Ovary (tissue), 9 donors: Measurements from ENCODE around the gene ADGRV1. TPM values are rescaled to one million over a fixed set of nuclear protein-coding genes. Genes with fewer than 3 reads are reported as not detected.

Source experiments
- DNase-seq, 5 donors: peaks; one replicate each; pipeline ENCODE4 v3.0.0-alpha.2; 2019 to 2020
- H3K27ac ChIP-seq, 2 donors: fragments of 200-600 bp; one replicate each; pipeline versions ENCODE4 v1.5.1 to v1.8.0; 2019 to 2022
- H3K27me3 ChIP-seq: fragments of 200-600 bp; one replicate; pipeline ENCODE4 v1.8.0; 2022
- H3K36me3 ChIP-seq: fragments of 200-600 bp; sonication (generic); one replicate; pipeline ENCODE4 v1.5.1; 2019
- H3K4me1 ChIP-seq: one replicate; pipeline ENCODE4 v1.8.1; 2013; ENCODE audit warnings: mild to moderate bottlenecking, moderate library complexity; ENCODE audit not compliant: insufficient read depth
- H3K4me3 ChIP-seq: fragments of 200-600 bp; sonication (generic); one replicate; pipeline ENCODE4 v1.5.1; 2017
- H3K9me3 ChIP-seq, 2 donors: fragments of 200-600 bp in 1 of 2; sonication (generic) in 1 of 2; one replicate each; pipeline versions ENCODE4 v1.5.1 to v1.8.1; 2013 to 2019; ENCODE audit warnings: mild to moderate bottlenecking in 1 of 2, moderate library complexity in 1 of 2
- EP300 ChIP-seq: sonication (generic); formaldehyde crosslinking; IDR thresholded peaks from one replicate; pipeline ENCODE4 v1.6.1; 2017; ENCODE audit warnings: antibody characterized with exemption
- POLR2A ChIP-seq: fragments of 450-650 bp; IDR thresholded peaks from one replicate; pipeline ENCODE4 v1.6.1; 2017; ENCODE audit warnings: antibody characterized with exemption, mild to moderate bottlenecking, moderate library complexity
- WGBS, 3 donors: extraction: QIAGEN DNeasy Blood & Tissue Kit in 1 of 3; methylation state at CpG; one replicate each; pipeline versions ENCODE4 v1.1.5 to v1.1.7; 2013 to 2017; 5-methylcytosine and 5-hydroxymethylcytosine counted together
- intact Hi-C, 4 donors: fragments of 100-400 bp; cut with DNase I; formaldehyde crosslinking; loops; one replicate each; pipeline versions ENCODE4 v1.11.0 to v1.15.1; 2022 to 2023
- polyA plus RNA-seq, 2 donors: library from polyadenylated mRNA; stranded (reverse); fragments of 200-250 nt in 1 of 2; fragments of 350-450 nt in 1 of 2; fragmentation: Illumina TruSeq in 1 of 2; extraction: RNeasy Lipid Tissue Mini Kit (QIAGEN cat#74804) in 1 of 2; gene quantifications; one replicate each; pipeline ENCODE4 v1.2.3, GENCODE V29; 2013 to 2014
- total RNA-seq, 7 donors: library from RNA; depleted of rRNA in 2 of 7; stranded (reverse); fragments of >200 nt in 2 of 7; fragmentation: NEBNext Ultra II Directional in 3 of 7; extraction: Animal tissue kit (Norgen Biotek cat#: 25700) in 3 of 7; gene quantifications; one replicate each; pipeline versions ENCODE4 v1.1.0 to v1.2.4, GENCODE V29; 2016 to 2023
- TF ChIP-seq, protein P1 (sequence below), 3 donors: fragments of 450-650 bp in 2 of 3; fragments of 200-600 bp in 1 of 3; IDR thresholded peaks; one replicate each; pipeline versions ENCODE4 v1.5.1 to v1.8.0; 2016 to 2022; ENCODE audit warnings: antibody characterized with exemption in 3 of 3, mild to moderate bottlenecking in 1 of 3
- donor health status: DM: no; HTN: no; CAD: no; lungs with moderate emphysema.
- donor health status: DM: no; HTN: no; CAD: no.
- donor health status: Bipolar disorder and iron deficiency.
- donor health status: DM: yes; HTN: yes; CAD: no.
- donor health status: DM: no; HTN: no; CAD: no.
- donor health status: DM: yes; HTN: yes; CAD: no.

Gene ADGRV1
- total and polyA plus RNA-seq, 9 donors: 0.21 to 2.7 (median 1.1) TPM

DNA sequence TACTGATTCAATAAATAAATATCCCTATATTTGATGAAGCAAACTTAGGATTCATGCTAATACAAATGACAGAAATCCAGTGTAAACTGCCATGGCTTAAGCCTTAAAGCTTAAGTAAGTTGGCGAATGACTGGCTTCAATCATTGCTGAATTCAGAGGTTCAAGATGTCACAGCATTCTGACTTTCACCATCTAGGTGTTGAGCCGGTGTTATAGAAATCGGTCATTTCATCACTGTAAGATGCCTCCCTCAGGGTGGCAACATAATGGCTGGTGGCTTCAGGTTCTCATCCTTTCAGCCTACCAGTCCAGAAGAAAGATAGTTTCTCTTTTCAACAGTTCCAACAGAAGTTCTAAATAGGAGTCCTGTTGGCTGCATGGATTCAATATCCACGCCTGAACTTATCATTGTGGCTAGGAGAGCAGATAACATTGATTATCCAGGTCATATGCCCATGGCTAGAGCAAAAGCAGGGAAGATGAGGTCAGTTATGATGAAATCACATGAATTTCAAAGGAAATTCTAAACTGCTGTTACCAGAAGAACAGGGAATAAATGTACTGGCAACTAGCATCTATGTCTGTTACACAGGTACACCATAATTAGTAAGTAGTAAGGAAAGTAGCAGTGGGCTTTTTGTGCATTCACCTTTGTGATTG lies 460.2 kb downstream of the ADGRV1 start:
- DNase-seq: no peak
- Histone ChIP-seq H3K4me3 (no peak overlapping the region), H3K36me3 (no peaks in the 10 kb centered on the region), H3K9me3 (no peaks in the 10 kb centered on the region), H3K4me1 (no peaks in the 10 kb centered on the region), H3K27ac (no peak overlapping the region), H3K27me3 (no peaks in the 10 kb centered on the region)
- 49 to 75% (median 49%) methylated on average over 4 of the region's 4 CpGs for WGBS, 3 donors
- TF ChIP-seq, protein P1, sequence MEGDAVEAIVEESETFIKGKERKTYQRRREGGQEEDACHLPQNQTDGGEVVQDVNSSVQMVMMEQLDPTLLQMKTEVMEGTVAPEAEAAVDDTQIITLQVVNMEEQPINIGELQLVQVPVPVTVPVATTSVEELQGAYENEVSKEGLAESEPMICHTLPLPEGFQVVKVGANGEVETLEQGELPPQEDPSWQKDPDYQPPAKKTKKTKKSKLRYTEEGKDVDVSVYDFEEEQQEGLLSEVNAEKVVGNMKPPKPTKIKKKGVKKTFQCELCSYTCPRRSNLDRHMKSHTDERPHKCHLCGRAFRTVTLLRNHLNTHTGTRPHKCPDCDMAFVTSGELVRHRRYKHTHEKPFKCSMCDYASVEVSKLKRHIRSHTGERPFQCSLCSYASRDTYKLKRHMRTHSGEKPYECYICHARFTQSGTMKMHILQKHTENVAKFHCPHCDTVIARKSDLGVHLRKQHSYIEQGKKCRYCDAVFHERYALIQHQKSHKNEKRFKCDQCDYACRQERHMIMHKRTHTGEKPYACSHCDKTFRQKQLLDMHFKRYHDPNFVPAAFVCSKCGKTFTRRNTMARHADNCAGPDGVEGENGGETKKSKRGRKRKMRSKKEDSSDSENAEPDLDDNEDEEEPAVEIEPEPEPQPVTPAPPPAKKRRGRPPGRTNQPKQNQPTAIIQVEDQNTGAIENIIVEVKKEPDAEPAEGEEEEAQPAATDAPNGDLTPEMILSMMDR (IDR thresholded peaks at IDR 0.05): no peak
- no peak for TF ChIP-seq EP300
- TF ChIP-seq POLR2A: no peak
- intact Hi-C loops: no loop called here

DNA sequence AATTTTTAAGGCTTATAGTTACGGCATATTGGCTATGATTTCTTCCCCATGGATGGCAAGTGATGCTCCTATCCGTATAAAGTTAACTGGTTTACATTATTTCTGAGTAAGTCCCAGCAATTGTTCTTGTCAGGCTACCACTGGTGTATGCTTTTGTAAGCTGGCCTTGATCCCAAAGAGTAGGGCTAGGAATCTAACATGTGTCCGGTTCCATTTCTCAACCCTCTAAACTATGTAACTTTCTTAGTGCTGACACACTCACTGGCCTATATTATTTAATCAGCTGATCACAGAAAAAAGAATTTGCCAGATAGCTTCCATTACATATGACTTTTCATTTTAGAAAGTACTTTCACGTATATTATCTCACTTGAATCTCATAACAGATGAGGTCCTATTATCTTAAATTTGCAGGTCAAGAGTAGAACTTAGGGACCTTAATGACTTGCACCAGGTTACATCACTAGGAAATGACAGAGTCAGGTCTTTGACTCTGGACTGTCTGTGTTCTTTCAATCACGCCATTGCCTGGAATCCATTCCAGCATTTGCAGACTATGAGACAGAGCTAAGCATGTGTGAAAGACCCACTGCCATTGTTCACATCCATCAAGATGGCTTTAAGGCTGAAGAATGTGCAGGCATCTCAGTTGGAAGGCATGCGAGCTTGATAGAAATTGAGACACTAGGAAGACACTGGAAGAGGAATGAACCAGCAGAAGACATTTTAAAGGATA lies 461.6 kb downstream of the ADGRV1 start:
- H3K9me3 ChIP-seq: no peaks in the 10 kb centered on the region
- WGBS, 3 donors: 91 to 96% (median 92%) methylated on average over 6 of the region's 6 CpGs
- H3K4me1 ChIP-seq: no peaks in the 10 kb centered on the region
- H3K4me3 ChIP-seq: no peak overlapping the region
- intact Hi-C loops: no loop called here
- no peaks in the 10 kb centered on the region for H3K27me3 ChIP-seq
- H3K27ac ChIP-seq: no peak overlapping the region
- H3K36me3 ChIP-seq: no peaks in the 10 kb centered on the region
- TF ChIP-seq POLR2A: no peak
- TF ChIP-seq, protein P1 (IDR thresholded peaks at IDR 0.05): no peak
- TF ChIP-seq EP300: no peak
- no peak for DNase-seq

DNA sequence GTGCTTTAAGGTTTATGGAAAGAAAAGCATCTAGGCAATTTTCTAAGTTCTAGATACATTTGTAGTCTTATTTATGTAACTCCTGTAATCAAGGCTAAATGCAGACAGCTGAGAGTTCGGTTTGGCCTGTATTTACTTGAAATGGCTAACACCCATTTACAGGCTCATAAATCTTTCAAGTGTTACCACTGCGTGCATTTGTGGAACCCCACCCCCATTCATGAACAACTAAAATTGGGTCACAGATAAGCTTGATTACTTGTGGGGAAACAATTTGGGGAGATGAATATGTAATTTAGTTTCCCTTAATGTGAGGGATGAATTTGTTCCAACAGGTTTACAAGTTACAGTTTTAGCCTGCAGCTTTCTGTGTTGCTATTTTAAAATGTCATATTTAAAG lies 463.9 kb downstream of the ADGRV1 start:
- TF ChIP-seq POLR2A (no peak), EP300 (no peak)
- TF ChIP-seq, protein P1 (IDR thresholded peaks at IDR 0.05): no peak
- intact Hi-C loops: no loop called here
- Histone ChIP-seq H3K4me1 (no peaks in the 10 kb centered on the region), H3K9me3 (no peaks in the 10 kb centered on the region), H3K27ac (no peak overlapping the region), H3K4me3 (no peak overlapping the region), H3K27me3 (no peaks in the 10 kb centered on the region), H3K36me3 (no peaks in the 10 kb centered on the region)
- 33 to 44% (median 39%) methylated on average over 2 of the region's 2 CpGs for WGBS, 3 donors
- DNase-seq: no peak

DNA sequence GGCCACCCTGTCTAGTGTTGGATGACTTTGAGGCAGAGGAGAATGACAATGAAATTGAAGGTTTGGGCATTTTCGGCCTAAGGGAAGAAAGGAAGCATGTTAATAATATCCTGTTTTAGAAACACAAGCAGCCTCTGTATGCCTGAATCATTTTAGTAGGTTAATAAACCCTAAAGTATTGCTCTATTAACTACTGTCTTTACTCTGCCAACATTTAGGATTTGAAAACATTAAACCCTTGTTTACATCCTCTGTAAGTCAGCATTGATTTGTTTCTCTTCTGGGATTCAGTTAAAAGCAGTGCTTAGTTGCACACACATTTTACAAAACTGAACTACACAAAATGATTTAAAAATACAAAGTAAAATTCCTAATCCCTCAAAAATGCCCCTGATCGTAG lies 465.6 kb downstream of the ADGRV1 start:
- intact Hi-C loops: no loop called here
- Histone ChIP-seq H3K4me3 (no peak overlapping the region), H3K4me1 (no peaks in the 10 kb centered on the region), H3K27ac (no peak overlapping the region), H3K36me3 (no peaks in the 10 kb centered on the region), H3K27me3 (no peaks in the 10 kb centered on the region), H3K9me3 (no peaks in the 10 kb centered on the region)
- 72 to 80% (median 74%) methylated on average over 2 of the region's 2 CpGs for WGBS, 3 donors
- no peak for DNase-seq
- TF ChIP-seq, protein P1 (IDR thresholded peaks at IDR 0.05): no peak
- TF ChIP-seq EP300: no peak
- no peak for TF ChIP-seq POLR2A
